Measurements from ENCODE around the gene TAF4B.
"Not testable (repeated sequence)": the region's sequence is repeated elsewhere in the genome, so short reads cannot be mapped to it uniquely, and the experiment has no call there.

GRCh38 chr18:26237363-26237762 lies 11.1 kb downstream of the TAF4B start:
- TF ChIP-seq CTCF (IDR thresholded peaks at IDR 0.05; ENCODE audit: low read depth, low read length, missing input control); GABPA (IDR thresholded peaks at IDR 0.05 in 1 of 2, conservative IDR thresholded peaks at IDR 0.05 in 1 of 2); REST (IDR thresholded peaks at IDR 0.05); FOXA1 (IDR thresholded peaks at IDR 0.05); SP1 (IDR thresholded peaks at IDR 0.05); MAX (IDR thresholded peaks at IDR 0.05); RXRA (IDR thresholded peaks at IDR 0.05): not testable (repeated sequence)
